GM18511 (cell line): ENCODE data around the gene TMEM18.

Experiments used
- ATAC-seq: cut with Tn5 transposase; IDR thresholded peaks from one replicate; pipeline ENCODE4 v1.9.1; 2021; ENCODE audit warnings: mild to moderate bottlenecking, moderate library complexity; ENCODE audit not compliant: unreplicated experiment

TMEM18 gene

GRCh38 chr2:636641-637405, 40.4 kb downstream of the TMEM18 start:
- ATAC-seq: peak; percentile 72

- ATAC-seq: no peak
Observed at GRCh38 chr2:635687-636621, 41.3 kb downstream of the TMEM18 start.

GRCh38 chr2:634636-635388, 42.4 kb downstream of the TMEM18 start:
- no peak for ATAC-seq

GRCh38 chr2:634041-634440, 43.2 kb downstream of the TMEM18 start:
- ATAC-seq: no peak

- no peak for ATAC-seq
Observed at GRCh38 chr2:633371-633770, 43.8 kb downstream of the TMEM18 start.

GRCh38 chr2:632471-632870, 44.7 kb downstream of the TMEM18 start:
- ATAC-seq: no peak

GRCh38 chr2:631741-632140, 45.5 kb downstream of the TMEM18 start:
- ATAC-seq: no peak

- ATAC-seq: no peak
Observed at GRCh38 chr2:630451-631320, 46.5 kb downstream of the TMEM18 start.

- ATAC-seq: no peak
Observed at GRCh38 chr2:629961-630360, 47.2 kb downstream of the TMEM18 start.

- no peak for ATAC-seq
Observed at GRCh38 chr2:628651-629050, 48.6 kb downstream of the TMEM18 start.

GRCh38 chr2:627926-628560, 49.2 kb downstream of the TMEM18 start:
- no peak for ATAC-seq

GRCh38 chr2:627340-627709, 49.9 kb downstream of the TMEM18 start:
- ATAC-seq: no peak

GRCh38 chr2:626491-627339, 50.5 kb downstream of the TMEM18 start:
- no peak for ATAC-seq

GRCh38 chr2:625415-626333, 51.5 kb downstream of the TMEM18 start:
- ATAC-seq: no peak

GRCh38 chr2:624551-625347, 52.5 kb downstream of the TMEM18 start:
- no peak for ATAC-seq

- ATAC-seq: no peak
Observed at GRCh38 chr2:624096-624495, 53.1 kb downstream of the TMEM18 start.
